K562 (cell line): Measurements from ENCODE around the gene CHPF2. TPM values are rescaled to one million over a fixed set of nuclear protein-coding genes. Genes with fewer than 3 reads are reported as not detected.

Experiments used
- ATAC-seq: fragments of 200-7000 bp; cut with Tn5 transposase; 3 replicates; pipeline ENCODE4 v1.9.1; 2020; ENCODE audit warnings: moderate library complexity
- BruUV-seq: library from RNA; stranded (reverse); fragments of 400-500 nt; replicated peaks from 2 replicates; lab custom pipeline; 2021; lab: Mats Ljungman, UMichigan
- CTCF ChIA-PET: fragments of 300-600 bp; formaldehyde crosslinking; extraction: SDS; loops from one replicate; lab custom pipeline; 2021; ENCODE audit warnings: low intra/inter-chr PET ratio; lab: Yijun Ruan, JAX
- POLR2A ChIA-PET: fragments of 300-600, 350-650 bp; sonication (Branson Sonifier 250); formaldehyde crosslinking; extraction: SDS; loops from one replicate; lab custom pipeline; 2021; ENCODE audit warnings: antibody characterized with exemption, inconsistent platforms; lab: Yijun Ruan, JAX
- DNase-seq, 4 experiments: peaks; one replicate each; pipeline versions ENCODE4 v3.0.0 to v3.0.0-alpha.2; 2011 to 2018; ENCODE audit warnings: low spot score in 3 of 4, mixed read lengths in 3 of 4; ENCODE audit errors: extremely low read depth in 1 of 4
- FAIRE-seq: peaks from 2 replicates; lab custom pipeline; 2011; peaks lifted over from hg19 to GRCh38; lab: Jason Lieb, UNC
- H2AFZ ChIP-seq: 2 replicates; pipeline ENCODE4 v1.6.0; 2011; ENCODE audit warnings: low read depth, low read length, control low read depth, inconsistent platforms
- H3K27ac ChIP-seq: fragments of 200-600 bp; 3 replicates; pipeline ENCODE4 v1.8.0; 2011; ENCODE audit warnings: low read depth, mild to moderate bottlenecking, control low read depth, inconsistent platforms, low read length, moderate library complexity, mixed read lengths; ENCODE audit errors: extremely low read depth
- H3K27me3 ChIP-seq, 2 experiments: fragments of 300-600 bp in 1 of 2; 2 replicates in 1 of 2; 3 replicates in 1 of 2; pipeline versions ENCODE4 v1.6.0 to v1.8.0; 2011; ENCODE audit warnings: inconsistent platforms in 2 of 2, low read length in 2 of 2, mild to moderate bottlenecking in 1 of 2, mixed read lengths in 1 of 2, moderate library complexity in 1 of 2; ENCODE audit not compliant: control insufficient read depth in 2 of 2, insufficient read depth in 2 of 2
- H3K36me3 ChIP-seq: fragments of 300-600 bp; 3 replicates; pipeline ENCODE4 v1.8.0; 2011; ENCODE audit warnings: mild to moderate bottlenecking, low read length, inconsistent platforms; ENCODE audit not compliant: control insufficient read depth, insufficient read depth
- H3K4me1 ChIP-seq, 2 experiments: fragments of 200-600 bp in 1 of 2; replicated peaks in 1 of 2; 2 replicates in 1 of 2; 3 replicates in 1 of 2; pipeline versions ENCODE4 v1.5.1 to v1.8.0; 2011; ENCODE audit warnings: inconsistent platforms in 2 of 2, low read length in 2 of 2, mild to moderate bottlenecking in 1 of 2, mixed read lengths in 1 of 2, moderate library complexity in 1 of 2; ENCODE audit not compliant: control insufficient read depth in 2 of 2, insufficient read depth in 2 of 2
- H3K4me2 ChIP-seq: 2 replicates; pipeline ENCODE4 v1.6.1; 2011; ENCODE audit warnings: low read length, control low read depth, inconsistent platforms, mixed read lengths; ENCODE audit not compliant: insufficient read depth
- H3K4me3 ChIP-seq: fragments of 200-600 bp; sonication (generic), shearing (Covaris generic); 2 replicates; pipeline ENCODE4 v1.5.1; 2016; ENCODE audit warnings: control low read depth, inconsistent platforms
- H3K79me2 ChIP-seq: fragments of 200-600 bp; 3 replicates; pipeline ENCODE4 v1.8.0; 2011; ENCODE audit warnings: low read length, inconsistent platforms; ENCODE audit not compliant: control insufficient read depth, insufficient read depth
- H3K9ac ChIP-seq, 2 experiments: 2 replicates each; pipeline versions ENCODE4 v1.6.0 to v1.6.1; 2011; ENCODE audit warnings: low read depth in 2 of 2, low read length in 2 of 2, control low read depth in 1 of 2, inconsistent platforms in 1 of 2, mild to moderate bottlenecking in 1 of 2, mixed read lengths in 1 of 2; ENCODE audit not compliant: insufficient read depth in 1 of 2
- H3K9me1 ChIP-seq: one replicate; pipeline ENCODE4 v1.6.0; 2011; ENCODE audit warnings: inconsistent platforms, mild to moderate bottlenecking, low read length, moderate library complexity; ENCODE audit not compliant: control insufficient read depth, insufficient read depth
- H3K9me3 ChIP-seq: replicated peaks from 2 replicates; pipeline ENCODE4 v1.5.1; 2011; ENCODE audit warnings: low read depth, low read length, inconsistent platforms; ENCODE audit not compliant: control insufficient read depth, insufficient read depth
- H4K20me1 ChIP-seq: replicated peaks from 2 replicates; pipeline ENCODE4 v1.6.1; 2011; ENCODE audit warnings: low read length, inconsistent platforms, mixed read lengths; ENCODE audit not compliant: control insufficient read depth, insufficient read depth
- HDAC2 ChIP-seq: fragments of 450-650 bp; IDR thresholded peaks from 2 replicates; pipeline ENCODE4 v1.6.1; 2016; ENCODE audit warnings: mild to moderate bottlenecking
- HEY1 ChIP-seq: fragments of 250-450 bp; sonication (Bioruptor Pico); IDR thresholded peaks from 2 replicates; pipeline ENCODE4 v1.5.0; 2020; ENCODE audit warnings: mild to moderate bottlenecking, moderate library complexity, borderline replicate concordance
- HLTF ChIP-seq: fragments of 450-650 bp; IDR thresholded peaks from 2 replicates; pipeline ENCODE4 v1.6.1; 2016
- LARP7 ChIP-seq: fragments of 450-650 bp; IDR thresholded peaks from 2 replicates; pipeline ENCODE4 v1.6.1; 2016
- RNF219 ChIP-seq: fragments of 250-450 bp; sonication (Bioruptor Pico); IDR thresholded peaks from 2 replicates; pipeline ENCODE4 v1.5.0; 2022; ENCODE audit warnings: mild to moderate bottlenecking
- SMARCC2 ChIP-seq: fragments of 450-650 bp; IDR thresholded peaks from 2 replicates; pipeline ENCODE4 v1.6.1; 2017; ENCODE audit warnings: antibody characterized with exemption, moderate library complexity, mild to moderate bottlenecking, low read depth
- ZBTB7A ChIP-seq: IDR thresholded peaks from 2 replicates; pipeline ENCODE4 v1.6.1; 2011; ENCODE audit warnings: low read depth, mild to moderate bottlenecking, low read length, moderate library complexity, borderline replicate concordance; ENCODE audit not compliant: control insufficient read depth
- ZFX ChIP-seq: sonication (generic); formaldehyde crosslinking; IDR thresholded peaks from 2 replicates; pipeline ENCODE4 v1.8.0; 2022; ENCODE audit warnings: mild to moderate bottlenecking, missing genetic modification reagents, moderate library complexity
- ZNF24 ChIP-seq: fragments of 450-650 bp; IDR thresholded peaks from 2 replicates; pipeline ENCODE4 v1.6.1; 2016
- WGBS: fragments of 100-300 bp; shearing (Covaris generic); methylation state at CpG from one replicate; pipeline ENCODE4 v1.1.6; 2016; ENCODE audit warnings: low coverage, mixed read lengths; ENCODE audit not compliant: insufficient coverage; ENCODE audit errors: missing lambda C conversion rate; 5-methylcytosine and 5-hydroxymethylcytosine counted together
- in situ Hi-C: fragments of 300-500 bp; cut with MboI; formaldehyde crosslinking; loops from 4 replicates; pipeline ENCODE4 v1.15.0; 2018; ENCODE audit warnings: inconsistent platforms, mixed read lengths
- intact Hi-C: fragments of 100-400 bp; cut with micrococcal nuclease; formaldehyde crosslinking; loops from 2 replicates; pipeline ENCODE4 v1.14.2; 2022
- polyA plus RNA-seq, 8 experiments: library from polyadenylated mRNA; depleted of rRNA in 4 of 8; stranded (reverse) in 5 of 8; unstranded in 3 of 8; fragments of >200 nt; fragmentation: Nextera tagmentation in 2 of 8; fragmentation: Illumina TruSeq in 1 of 8; extraction: Ambion mirVana in 2 of 8; extraction: Trizol in 1 of 8; gene quantifications; 2 replicates each; pipeline versions ENCODE4 v1.2.1 to v1.2.3, GENCODE V29; 2011 to 2014; ENCODE audit warnings: inconsistent platforms in 1 of 8, missing spikeins in 1 of 8
- total RNA-seq, 7 experiments: library from RNA; depleted of rRNA in 6 of 7; stranded (reverse); fragments of >200 nt in 6 of 7; fragmentation: Illumina TruSeq in 2 of 7; extraction: Trizol in 2 of 7; gene quantifications; 2 replicates each; pipeline versions ENCODE4 v1.2.1 to v1.2.3, GENCODE V29; 2011 to 2021; ENCODE audit warnings: low replicate concordance in 1 of 7
- TF ChIP-seq, protein P1 (sequence below): fragments of 450-650 bp; formaldehyde crosslinking; IDR thresholded peaks from 2 replicates; pipeline ENCODE4 v1.4.0; 2020; ENCODE audit warnings: mild to moderate bottlenecking, moderate library complexity
- TF ChIP-seq, protein P2 (sequence below), 2 experiments: IDR thresholded peaks in 1 of 2; conservative IDR thresholded peaks in 1 of 2; 2 replicates each; pipeline ENCODE4 v1.6.1; 2016; ENCODE audit warnings: low read depth in 2 of 2, mild to moderate bottlenecking in 1 of 2, missing compliant biosample characterization in 1 of 2, missing genetic modification characterization in 1 of 2, moderate library complexity in 1 of 2
- TF ChIP-seq, protein P3 (sequence below): sonication (generic); formaldehyde crosslinking; IDR thresholded peaks from 2 replicates; pipeline ENCODE4 v1.4.0; 2020; ENCODE audit warnings: mild to moderate bottlenecking, missing genetic modification reagents

Gene CHPF2
- total and polyA plus RNA-seq, 9 of the 15 experiments (the other 6 are each of a cell fraction or from before 2014, with no cell fraction given) = 0.08 to 32.8 (median 10.5) TPM

- Histone ChIP-seq H3K27ac (no peak within 1 kb of the TSS), H3K9me3 (no peaks in the 10 kb centered on the region), H4K20me1 (peaks cover 28% of the 10 kb centered on the region; the same call in 1 of the 2 replicates), H3K36me3 (no peaks in the 10 kb centered on the region), H3K4me1 (peaks cover 28 to 85% of the 10 kb centered on the region in 2 experiments), H3K4me2 (peak within 1 kb of the TSS; percentile 66), H3K4me3 (peak within 1 kb of the TSS; percentile 32), H3K9me1 (peaks cover 8% of the 10 kb centered on the region), H3K9ac (peak within 1 kb of the TSS; percentile 33 to 88; a peak in 3 of 4 replicates), H3K27me3 (peaks cover 19 to 51% of the 10 kb centered on the region in 2 experiments; a peak in 4 of 5 replicates), H2AFZ (peak within 1 kb of the TSS; percentile 91), H3K79me2 (no peaks in the 10 kb centered on the region)
- FAIRE-seq (peak; percentile 46), DNase-seq (peak; percentile 83 to 91 (median 88)), ATAC-seq (peak; percentile 43)
- ChIA-PET CTCF (interaction anchor here (0.5 to 1.6 kb wide), 2 partner anchors 22 to 55 kb away, joined by 3 to 11 read pairs; no protein-coding TSS in a partner anchor), POLR2A (interaction anchor here (0.6 to 1.4 kb wide), 3 partner anchors 13 to 29 kb away, joined by 3 to 4 read pairs (median 3); no protein-coding TSS in a partner anchor)
- intact Hi-C loops (loop anchor here (1.0 kb wide), 1 partner anchor 102 kb away; no protein-coding TSS in a partner anchor), in situ Hi-C loops (no loop called here)
- BruUV-seq = no TSS peak
- WGBS = 1% methylated on average over 51 of the region's 71 CpGs
- TF ChIP-seq SMARCC2 = no peak; the same call in 1 of the 2 replicates
- TF ChIP-seq, protein P1, sequence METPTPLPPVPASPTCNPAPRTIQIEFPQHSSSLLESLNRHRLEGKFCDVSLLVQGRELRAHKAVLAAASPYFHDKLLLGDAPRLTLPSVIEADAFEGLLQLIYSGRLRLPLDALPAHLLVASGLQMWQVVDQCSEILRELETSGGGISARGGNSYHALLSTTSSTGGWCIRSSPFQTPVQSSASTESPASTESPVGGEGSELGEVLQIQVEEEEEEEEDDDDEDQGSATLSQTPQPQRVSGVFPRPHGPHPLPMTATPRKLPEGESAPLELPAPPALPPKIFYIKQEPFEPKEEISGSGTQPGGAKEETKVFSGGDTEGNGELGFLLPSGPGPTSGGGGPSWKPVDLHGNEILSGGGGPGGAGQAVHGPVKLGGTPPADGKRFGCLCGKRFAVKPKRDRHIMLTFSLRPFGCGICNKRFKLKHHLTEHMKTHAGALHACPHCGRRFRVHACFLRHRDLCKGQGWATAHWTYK = no peak
- TF ChIP-seq, protein P2, sequence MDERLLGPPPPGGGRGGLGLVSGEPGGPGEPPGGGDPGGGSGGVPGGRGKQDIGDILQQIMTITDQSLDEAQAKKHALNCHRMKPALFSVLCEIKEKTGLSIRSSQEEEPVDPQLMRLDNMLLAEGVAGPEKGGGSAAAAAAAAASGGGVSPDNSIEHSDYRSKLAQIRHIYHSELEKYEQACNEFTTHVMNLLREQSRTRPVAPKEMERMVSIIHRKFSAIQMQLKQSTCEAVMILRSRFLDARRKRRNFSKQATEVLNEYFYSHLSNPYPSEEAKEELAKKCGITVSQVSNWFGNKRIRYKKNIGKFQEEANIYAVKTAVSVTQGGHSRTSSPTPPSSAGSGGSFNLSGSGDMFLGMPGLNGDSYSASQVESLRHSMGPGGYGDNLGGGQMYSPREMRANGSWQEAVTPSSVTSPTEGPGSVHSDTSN (CRISPR knock-in tag; IDR thresholded peaks at IDR 0.05; ENCODE audit: low read depth) = no peak
- TF ChIP-seq, protein P2 (tag; conservative IDR thresholded peaks at IDR 0.05; ENCODE audit: low read depth) = no peak
- peak; percentile 40; the same call in 1 of the 2 replicates for TF ChIP-seq HDAC2
- peak; percentile 98 for TF ChIP-seq LARP7
- peak; percentile 51; the same call in 1 of the 2 replicates for TF ChIP-seq HLTF
- TF ChIP-seq, protein P3, sequence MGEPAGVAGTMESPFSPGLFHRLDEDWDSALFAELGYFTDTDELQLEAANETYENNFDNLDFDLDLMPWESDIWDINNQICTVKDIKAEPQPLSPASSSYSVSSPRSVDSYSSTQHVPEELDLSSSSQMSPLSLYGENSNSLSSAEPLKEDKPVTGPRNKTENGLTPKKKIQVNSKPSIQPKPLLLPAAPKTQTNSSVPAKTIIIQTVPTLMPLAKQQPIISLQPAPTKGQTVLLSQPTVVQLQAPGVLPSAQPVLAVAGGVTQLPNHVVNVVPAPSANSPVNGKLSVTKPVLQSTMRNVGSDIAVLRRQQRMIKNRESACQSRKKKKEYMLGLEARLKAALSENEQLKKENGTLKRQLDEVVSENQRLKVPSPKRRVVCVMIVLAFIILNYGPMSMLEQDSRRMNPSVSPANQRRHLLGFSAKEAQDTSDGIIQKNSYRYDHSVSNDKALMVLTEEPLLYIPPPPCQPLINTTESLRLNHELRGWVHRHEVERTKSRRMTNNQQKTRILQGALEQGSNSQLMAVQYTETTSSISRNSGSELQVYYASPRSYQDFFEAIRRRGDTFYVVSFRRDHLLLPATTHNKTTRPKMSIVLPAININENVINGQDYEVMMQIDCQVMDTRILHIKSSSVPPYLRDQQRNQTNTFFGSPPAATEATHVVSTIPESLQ (CRISPR knock-in tag) = no peak
- TF ChIP-seq ZNF24 = peak; percentile 27; the same call in 1 of the 2 replicates
- no peak for TF ChIP-seq RNF219
- peak; percentile 93 for TF ChIP-seq ZBTB7A
- peak; percentile 19; the same call in 1 of the 2 replicates for TF ChIP-seq ZFX
- no peak for TF ChIP-seq HEY1
Measured at GRCh38 chr7:151248346-151249033, 16.2 kb downstream of the CHPF2 start, which contains the start of gene SMARCD3. Gene SMARCD3, minus strand, starts transcription at chr7:151248694. Its CDS starts 132 bp downstream, at chr7:151248562.
